ENCODE results near the gene SEMA3C.

GRCh38 chr7:80785961-80786536 is 132.8 kb downstream of the SEMA3C start:
- TF ChIP-seq POLR2A (IDR thresholded peaks at IDR 0.05; ENCODE audit: low read length) (no peak), GATA1 (IDR thresholded peaks at IDR 0.05; ENCODE audit: low read depth, low read length) (no peak)
